Measurements from ENCODE around the gene BAZ2A.
"Not testable (repeated sequence)": the region's sequence is repeated elsewhere in the genome, so short reads cannot be mapped to it uniquely, and the experiment has no call there.

The BAZ2A gene

DNA sequence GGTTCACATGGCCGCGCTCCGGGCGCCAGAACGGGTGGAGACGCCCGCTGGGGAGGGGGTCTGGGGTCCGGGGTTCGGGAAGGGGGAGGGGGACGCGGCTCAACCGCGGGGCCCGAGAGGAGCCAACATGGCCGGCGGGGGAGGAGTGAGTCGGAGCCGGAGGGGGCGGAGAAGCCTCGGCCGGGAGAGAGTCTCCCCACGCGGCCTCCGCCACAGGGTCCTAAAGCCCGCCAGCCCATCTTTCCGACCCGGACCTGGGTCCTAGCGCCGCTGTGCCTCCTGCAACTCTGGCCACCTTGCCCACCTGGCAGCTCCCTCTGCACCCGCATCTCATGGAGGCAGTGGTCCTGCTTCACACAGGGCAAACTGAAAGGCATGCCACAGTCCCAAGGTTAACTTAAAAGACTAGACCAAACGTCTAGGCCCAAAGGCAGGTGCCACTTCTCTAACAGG is at the start of gene BAZ2A:
Gene BAZ2A (minus strand): TSS at position 147 of the 453 bp plus-strand sequence. CDS start 12,796 bp downstream, outside the sequence.
- peak; percentile 92 for DNase-seq

DNA sequence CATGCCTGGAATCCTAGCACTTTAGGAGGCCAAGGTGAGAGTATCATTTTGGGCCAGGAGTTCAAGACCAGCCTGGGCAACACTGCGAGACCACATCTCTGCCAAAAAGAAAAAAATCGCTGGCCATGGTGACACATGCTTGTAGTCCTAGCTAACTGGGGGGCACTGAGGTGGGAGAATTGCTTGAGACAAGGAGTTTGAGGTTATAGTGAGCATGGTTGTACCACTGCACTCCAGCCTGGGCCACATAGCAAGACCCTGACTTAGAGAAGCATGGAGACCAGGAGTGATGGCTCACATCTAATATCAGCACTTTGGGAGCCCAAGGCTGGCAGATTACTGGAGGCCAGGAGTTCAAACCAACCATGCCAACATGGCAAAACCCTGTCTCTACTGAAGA is 48.7 kb upstream of the BAZ2A start:
- DNase-seq = no peak

DNA sequence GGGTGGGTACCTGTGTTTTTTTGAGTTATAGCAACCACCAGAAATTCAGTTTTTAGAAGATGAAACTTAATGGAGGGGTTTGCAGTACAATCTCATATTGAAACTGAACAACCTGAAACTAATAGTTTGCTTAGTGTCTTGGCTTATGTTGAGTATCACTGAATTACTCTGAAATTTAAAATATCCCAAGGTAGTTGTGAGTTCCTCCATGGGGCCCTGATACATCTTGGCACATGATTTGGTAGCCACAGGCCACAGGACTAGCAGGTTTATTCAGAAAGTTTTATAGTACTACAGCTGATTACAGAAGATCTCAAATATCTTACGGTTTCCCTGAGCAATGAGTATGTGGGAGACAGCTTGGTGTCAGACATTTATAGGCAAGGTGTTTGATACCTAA is 47.6 kb upstream of the BAZ2A start:
- no peak for DNase-seq

- no peak for DNase-seq
Observed at GRCh38 chr12:56676851-56677580, 46.9 kb upstream of the BAZ2A start.

GRCh38 chr12:56671608-56672007 is 41.5 kb upstream of the BAZ2A start:
- DNase-seq = no peak

- no peak for DNase-seq
Observed at GRCh38 chr12:56670836-56671235, 40.7 kb upstream of the BAZ2A start.

DNA sequence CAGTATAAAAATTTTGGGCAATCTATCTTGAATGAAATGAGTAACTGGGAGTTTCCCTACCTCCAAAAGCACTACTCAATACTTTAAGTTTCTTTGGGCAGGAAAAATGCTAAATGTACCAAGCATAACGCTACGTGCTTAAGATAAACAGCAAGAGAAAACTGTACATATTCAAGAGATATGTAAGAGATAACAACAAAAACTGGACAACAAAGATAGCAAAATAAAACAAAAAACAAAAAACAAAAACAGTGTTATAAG is 38.0 kb upstream of the BAZ2A start:
- no peak for DNase-seq

GRCh38 chr12:56661979-56662638 is 32.0 kb upstream of the BAZ2A start:
- DNase-seq = no peak

DNA sequence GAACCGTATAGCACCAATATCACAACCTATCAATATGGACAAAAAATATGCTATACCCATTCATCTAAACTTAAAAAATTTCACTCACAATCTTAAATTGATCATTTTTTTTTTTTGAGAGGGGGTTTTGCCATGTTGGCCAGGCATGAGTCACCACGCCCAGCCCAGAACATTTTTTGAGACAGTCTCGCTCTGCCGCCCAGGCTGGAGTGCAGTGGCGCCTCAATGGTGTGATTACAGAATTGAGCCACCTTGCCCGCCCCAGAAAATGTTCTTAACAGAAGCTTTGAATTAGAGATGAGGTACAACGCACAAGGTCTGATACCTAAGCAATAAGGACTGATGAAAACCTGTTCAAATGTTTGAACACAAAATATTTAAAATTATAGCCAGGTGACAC is 31.4 kb upstream of the BAZ2A start:
- DNase-seq = no peak

DNA sequence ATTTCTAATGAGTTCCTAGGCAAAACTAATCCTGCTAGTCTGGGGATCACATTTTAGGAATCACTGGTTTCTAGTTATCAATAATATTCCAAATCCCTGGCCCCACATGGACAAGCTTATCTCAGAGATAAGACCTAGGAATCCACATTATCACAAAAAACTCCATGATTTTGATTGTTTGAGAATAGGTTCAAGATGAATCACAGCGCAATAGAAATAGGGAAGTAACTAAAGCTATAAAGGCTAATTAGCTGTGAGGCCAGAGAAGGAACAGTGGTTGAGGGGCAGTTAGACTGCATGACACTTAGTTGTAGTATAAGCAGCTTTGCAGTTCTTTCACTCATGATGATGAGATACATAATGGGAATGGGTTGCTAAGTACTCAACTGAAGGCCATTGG is 28.8 kb upstream of the BAZ2A start:
- DNase-seq = no peak

DNA sequence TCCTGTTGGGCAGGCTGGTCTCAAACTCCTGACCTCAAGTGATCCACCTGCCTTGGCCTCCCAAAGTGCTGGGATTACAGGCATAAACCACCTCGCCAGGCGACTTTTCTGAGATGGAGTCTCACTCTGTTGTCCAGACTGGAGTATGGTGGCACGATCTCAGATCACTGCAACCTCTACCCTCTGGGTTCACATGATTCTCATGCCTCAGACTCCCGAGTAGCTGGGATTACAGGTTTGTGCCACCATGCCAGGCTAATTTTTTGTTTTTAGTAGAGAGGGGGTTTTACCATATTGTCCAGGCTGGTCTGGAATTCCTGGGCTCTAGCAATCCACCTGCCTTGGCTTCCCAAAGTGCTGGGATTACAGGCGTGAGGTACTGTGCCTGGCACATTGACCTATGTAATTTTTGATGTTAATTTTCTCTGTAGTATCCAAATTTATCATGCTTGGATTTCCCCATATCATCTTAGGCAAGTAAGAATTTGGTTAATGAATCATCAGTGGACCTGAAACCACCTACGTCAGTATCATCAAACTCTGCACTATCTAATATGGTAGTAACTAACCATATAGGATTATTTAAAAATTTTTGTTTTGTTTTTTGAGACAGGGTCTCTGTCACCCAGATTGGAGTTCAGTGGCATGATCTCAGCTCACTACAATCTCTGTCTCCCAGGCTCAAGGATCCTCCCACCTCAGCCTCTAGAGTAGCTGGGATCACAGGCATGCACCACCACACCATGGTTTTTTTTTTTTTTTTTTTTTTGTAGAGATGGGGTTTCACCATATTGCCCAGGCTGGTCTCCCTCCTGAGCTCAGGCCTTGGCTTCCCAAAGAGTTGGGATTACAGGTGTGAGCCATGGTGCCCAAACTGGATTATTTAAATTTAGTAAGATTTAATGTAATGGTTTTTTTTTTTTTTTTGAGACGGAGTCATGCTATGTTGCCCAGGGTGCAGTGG is 27.6 kb upstream of the BAZ2A start:
- no peak for DNase-seq

GRCh38 chr12:56653781-56654180 is 23.7 kb upstream of the BAZ2A start:
- DNase-seq = not testable (repeated sequence)

DNA sequence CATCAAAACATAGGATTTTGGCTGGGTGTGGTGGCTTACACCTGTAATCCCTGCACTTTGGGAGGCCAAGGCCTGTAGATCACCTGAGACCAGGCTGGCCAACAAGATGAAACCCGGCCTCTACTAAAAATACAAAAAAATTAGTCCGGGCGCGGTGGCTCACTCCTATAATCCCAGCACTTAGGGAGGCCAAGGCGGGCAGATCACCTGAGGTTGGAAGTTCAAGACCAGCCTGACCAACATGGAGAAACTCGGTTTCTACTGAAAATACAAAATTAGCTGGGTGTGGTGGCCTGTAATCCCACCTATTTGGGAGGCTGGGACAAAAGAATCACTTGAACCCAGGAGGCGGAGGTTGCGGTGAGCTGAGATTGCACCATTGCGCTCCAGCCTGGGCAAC is 17.9 kb upstream of the BAZ2A start:
- not testable (repeated sequence) for DNase-seq

DNA sequence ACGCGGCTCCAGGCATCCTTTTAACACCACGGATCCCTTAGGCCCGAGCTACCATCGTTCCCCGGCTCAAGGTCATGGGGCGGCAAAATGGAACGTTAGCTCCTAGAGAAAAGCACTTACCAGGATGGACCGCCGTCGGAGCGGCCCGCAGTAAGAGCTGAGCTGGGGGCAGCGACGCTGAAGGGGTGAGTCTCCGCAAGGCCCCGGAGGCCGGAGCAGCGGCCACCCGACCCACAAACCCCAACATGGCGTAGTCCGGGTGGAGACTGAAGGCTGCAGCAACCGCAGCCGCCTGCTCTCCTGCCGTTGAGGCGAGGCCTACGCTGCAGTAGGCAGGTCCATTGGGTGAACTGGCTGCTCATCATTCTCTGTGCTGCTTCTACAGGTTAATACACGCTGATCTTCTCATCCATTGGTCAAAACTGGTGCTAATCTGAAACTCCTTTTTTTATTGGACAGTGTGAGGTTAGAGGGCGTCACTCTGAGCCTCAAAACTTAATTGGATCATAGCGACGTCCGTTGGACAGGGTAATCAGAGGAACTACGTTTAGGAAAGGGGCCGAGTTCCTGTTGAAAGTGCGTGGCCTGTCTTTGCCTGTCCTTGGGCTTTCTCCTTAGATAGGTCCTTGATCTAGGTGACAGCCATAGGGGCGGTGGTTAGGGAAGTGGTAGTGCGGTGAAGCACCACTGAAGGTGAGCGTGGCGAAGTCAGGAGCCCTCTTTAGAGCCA is 15.8 kb upstream of the BAZ2A start, which contains the start of gene ATP5F1B:
Gene ATP5F1B (minus strand): TSS at position 268 of the 730 bp plus-strand sequence. CDS start 21 bp downstream, at position 247.
- DNase-seq = peak; percentile 98

GRCh38 chr12:56645201-56645716 is 15.1 kb upstream of the BAZ2A start:
- DNase-seq = peak; percentile 1

DNA sequence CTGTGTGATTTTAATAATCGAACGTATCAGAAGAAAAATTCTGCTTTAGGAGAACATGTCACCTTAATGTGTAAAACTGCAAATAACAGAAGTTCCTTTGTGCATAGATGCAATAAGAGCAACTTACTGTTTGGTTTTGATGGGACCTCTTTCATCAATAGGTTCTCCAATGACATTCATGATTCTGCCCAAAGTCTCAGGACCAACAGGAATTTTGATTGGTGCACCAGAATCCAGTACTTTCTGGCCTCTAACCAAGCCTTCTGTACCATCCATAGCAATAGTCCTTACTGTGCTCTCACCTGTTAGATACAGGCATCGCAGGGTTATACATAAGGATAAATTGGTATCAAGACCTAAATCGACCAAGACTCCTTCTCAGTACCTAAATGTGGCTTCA is 14.5 kb upstream of the BAZ2A start:
- no peak for DNase-seq

- DNase-seq = no peak
Observed at GRCh38 chr12:56641219-56641618, 11.1 kb upstream of the BAZ2A start.

DNA sequence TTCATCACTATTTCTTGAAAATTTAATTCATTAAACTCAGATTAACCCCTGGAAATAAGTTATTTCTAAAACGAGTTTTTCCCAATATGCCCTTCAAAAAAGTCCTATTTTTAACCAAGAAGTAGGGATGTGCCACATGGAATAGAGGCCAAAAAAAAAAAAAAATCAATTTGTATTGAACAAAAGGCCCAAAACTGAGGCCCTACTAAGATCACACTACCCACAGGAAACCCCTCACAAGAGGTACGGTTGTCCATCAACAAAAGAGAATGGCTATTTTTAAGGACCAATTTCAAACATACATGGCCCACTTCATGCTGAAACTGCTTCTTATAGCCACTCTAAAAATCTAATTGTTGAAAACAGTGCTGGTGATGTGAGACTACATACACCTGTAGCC is 7.5 kb upstream of the BAZ2A start:
- DNase-seq = no peak

- DNase-seq = peak; percentile 98
Observed at GRCh38 chr12:56636675-56637540, 6.8 kb upstream of the BAZ2A start.

DNA sequence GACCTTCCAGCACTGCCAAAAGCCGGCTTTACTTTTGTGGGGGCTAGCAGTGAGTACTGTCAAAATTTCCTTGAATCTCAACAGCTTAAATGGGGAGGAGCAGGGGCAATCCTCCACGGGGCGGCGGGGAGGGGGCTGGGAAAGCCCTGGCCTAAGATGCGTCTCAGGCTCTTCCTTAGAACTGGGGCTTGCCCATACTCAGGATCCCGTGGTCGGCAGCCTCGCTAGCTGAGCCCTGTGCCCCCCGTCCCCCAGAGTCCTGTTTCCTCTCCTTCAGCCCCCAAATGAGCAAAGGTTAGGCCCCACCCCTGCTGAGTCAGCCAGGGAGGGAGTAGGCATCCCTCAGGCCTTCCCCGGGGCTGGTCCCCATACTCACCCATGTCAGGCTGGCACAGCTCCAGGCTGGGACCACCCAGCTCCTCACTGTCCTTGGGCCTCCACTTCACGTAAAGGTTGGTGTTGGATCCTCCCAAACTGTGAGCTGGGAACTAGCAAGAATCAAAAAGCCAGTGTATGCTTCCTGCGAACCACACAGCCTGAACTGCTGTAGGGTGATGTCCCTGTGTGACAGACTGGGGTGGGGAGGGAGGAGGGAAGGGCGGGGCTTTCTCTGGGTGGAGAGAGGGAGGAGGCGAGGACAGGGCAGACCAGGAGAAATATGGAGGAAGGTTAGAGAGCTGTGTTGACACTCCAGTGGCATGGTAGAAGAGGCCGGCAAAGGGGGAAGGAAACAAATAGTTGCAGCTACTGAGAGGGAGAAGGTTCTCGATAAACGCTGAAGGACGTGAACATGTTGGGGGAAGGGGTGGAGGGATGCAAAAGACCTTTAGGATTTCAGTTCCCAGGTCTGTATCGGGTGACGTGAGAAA is 5.9 kb upstream of the BAZ2A start:
- peak; percentile 81 for DNase-seq

All from NCI-H510A (cell line).